HEK293 (cell line): ENCODE data around the gene CBS.

Source experiments
- CTCF ChIA-PET: fragments of 350-600 bp; formaldehyde crosslinking; extraction: SDS; loops from one replicate; lab custom pipeline; 2021; ENCODE audit warnings: antibody characterized with exemption; lab: Yijun Ruan, JAX
- POLR2A ChIA-PET: fragments of 300-600 bp; formaldehyde crosslinking; extraction: SDS; loops from one replicate; lab custom pipeline; 2020; ENCODE audit warnings: antibody characterized with exemption, inconsistent platforms; lab: Yijun Ruan, JAX
- H3K27ac ChIP-seq: fragments of 200-500 bp; sonication (Bioruptor generic); 2 replicates; pipeline ENCODE4 v1.5.1; 2014; ENCODE audit warnings: low read depth, low read length, control low read depth, inconsistent platforms; ENCODE audit errors: extremely low read depth
- H3K36me3 ChIP-seq, 2 experiments: fragments of 200-500 bp in 1 of 2; sonication (Bioruptor generic) in 1 of 2; 1 replicate in 1 of 2; 2 replicates in 1 of 2; pipeline ENCODE4 v1.5.1; 2014 to 2017; ENCODE audit warnings: inconsistent platforms in 2 of 2, low read length in 2 of 2; ENCODE audit not compliant: control insufficient read depth in 2 of 2, insufficient read depth in 1 of 2
- H3K4me1 ChIP-seq: fragments of 200-500 bp; sonication (Bioruptor generic); 2 replicates; pipeline ENCODE4 v1.5.1; 2014; ENCODE audit warnings: mild to moderate bottlenecking, low read length, inconsistent platforms; ENCODE audit not compliant: control insufficient read depth, insufficient read depth
- H3K4me3 ChIP-seq: 2 replicates; pipeline ENCODE4 v1.5.1; 2011; ENCODE audit warnings: low read depth, mild to moderate bottlenecking, control low read depth, low read length, moderate library complexity
- H3K9me3 ChIP-seq: fragments of 200-500 bp; sonication (Bioruptor generic); 2 replicates; pipeline ENCODE4 v1.5.1; 2014; ENCODE audit warnings: low read depth, low read length, inconsistent platforms; ENCODE audit not compliant: control insufficient read depth, insufficient read depth
- KLF1 ChIP-seq: fragments of 450-650 bp; formaldehyde crosslinking; IDR thresholded peaks from 2 replicates; pipeline ENCODE4 v1.5.1; 2016; ENCODE audit warnings: missing biosample characterization, missing genetic modification characterization
- ZBTB17 ChIP-seq: fragments of 450-650 bp; formaldehyde crosslinking; IDR thresholded peaks from 2 replicates; pipeline ENCODE4 v1.5.1; 2016; ENCODE audit warnings: missing biosample characterization, missing genetic modification characterization
- ZBTB8A ChIP-seq: fragments of 450-650 bp; formaldehyde crosslinking; IDR thresholded peaks from 2 replicates; pipeline ENCODE4 v1.5.1; 2016; ENCODE audit warnings: missing biosample characterization, missing genetic modification characterization
- ZNF140 ChIP-seq: fragments of 450-650 bp; formaldehyde crosslinking; IDR thresholded peaks from 2 replicates; pipeline ENCODE4 v1.5.1; 2016; ENCODE audit warnings: missing biosample characterization, missing genetic modification characterization
- ZNF157 ChIP-seq: fragments of 450-650 bp; formaldehyde crosslinking; IDR thresholded peaks from 2 replicates; pipeline ENCODE4 v1.5.1; 2016; ENCODE audit warnings: missing biosample characterization, missing genetic modification characterization
- ZNF274 ChIP-seq, 2 experiments: fragments of 200-500 bp in 1 of 2; fragments of 450-650 bp in 1 of 2; sonication (Bioruptor generic) in 1 of 2; formaldehyde crosslinking in 1 of 2; IDR thresholded peaks; 2 replicates each; pipeline versions ENCODE4 v1.5.1 to v1.6.1; 2014 to 2016; ENCODE audit warnings: borderline replicate concordance in 1 of 2, inconsistent platforms in 1 of 2, low read length in 1 of 2, missing biosample characterization in 1 of 2, missing genetic modification characterization in 1 of 2
- ZNF501 ChIP-seq: fragments of 450-650 bp; formaldehyde crosslinking; IDR thresholded peaks from 2 replicates; pipeline ENCODE4 v1.5.1; 2016; ENCODE audit warnings: missing biosample characterization, missing genetic modification characterization
- ZNF544 ChIP-seq: fragments of 450-650 bp; formaldehyde crosslinking; IDR thresholded peaks from 2 replicates; pipeline ENCODE4 v1.5.0; 2017; ENCODE audit warnings: missing biosample characterization, missing genetic modification characterization
- ZNF639 ChIP-seq: fragments of 450-650 bp; formaldehyde crosslinking; IDR thresholded peaks from 2 replicates; pipeline ENCODE4 v1.5.1; 2016; ENCODE audit warnings: missing biosample characterization, missing genetic modification characterization
- ZSCAN23 ChIP-seq: fragments of 450-650 bp; formaldehyde crosslinking; IDR thresholded peaks from 2 replicates; pipeline ENCODE4 v1.5.1; 2016; ENCODE audit warnings: missing biosample characterization, missing genetic modification characterization
- TF ChIP-seq, protein P1 (sequence below): fragments of 450-650 bp; formaldehyde crosslinking; IDR thresholded peaks from 2 replicates; pipeline ENCODE4 v1.5.1; 2016; ENCODE audit warnings: missing biosample characterization, missing genetic modification characterization
- TF ChIP-seq, protein P2 (sequence below): sonication (generic); formaldehyde crosslinking; IDR thresholded peaks from 2 replicates; pipeline ENCODE4 v1.8.1; 2022; ENCODE audit warnings: mild to moderate bottlenecking, moderate library complexity, missing genetic modification reagents

CBS gene

DNA sequence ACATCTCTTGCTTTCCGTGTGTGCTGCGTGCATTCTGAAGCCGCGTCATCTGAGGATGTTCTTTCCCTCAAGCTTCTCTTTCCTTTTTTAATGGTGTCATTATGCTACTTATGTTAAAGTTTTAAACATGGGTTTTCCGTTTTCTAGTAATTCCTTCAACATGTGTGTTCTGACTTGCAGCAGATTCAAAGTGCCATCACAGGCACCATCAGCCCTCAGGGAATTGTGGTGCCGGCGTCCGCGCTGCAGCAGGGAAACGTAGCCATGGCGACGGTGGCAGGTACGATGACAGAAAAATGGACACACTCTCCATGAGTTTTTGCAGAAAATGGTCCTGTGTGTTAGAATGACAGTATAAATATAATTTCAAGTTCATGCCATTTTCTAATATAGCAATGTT, 58.9 kb downstream of the CBS start (continued):
- TF ChIP-seq ZNF501 (tag by site-specific recombination): no peak
- TF ChIP-seq, protein P1, sequence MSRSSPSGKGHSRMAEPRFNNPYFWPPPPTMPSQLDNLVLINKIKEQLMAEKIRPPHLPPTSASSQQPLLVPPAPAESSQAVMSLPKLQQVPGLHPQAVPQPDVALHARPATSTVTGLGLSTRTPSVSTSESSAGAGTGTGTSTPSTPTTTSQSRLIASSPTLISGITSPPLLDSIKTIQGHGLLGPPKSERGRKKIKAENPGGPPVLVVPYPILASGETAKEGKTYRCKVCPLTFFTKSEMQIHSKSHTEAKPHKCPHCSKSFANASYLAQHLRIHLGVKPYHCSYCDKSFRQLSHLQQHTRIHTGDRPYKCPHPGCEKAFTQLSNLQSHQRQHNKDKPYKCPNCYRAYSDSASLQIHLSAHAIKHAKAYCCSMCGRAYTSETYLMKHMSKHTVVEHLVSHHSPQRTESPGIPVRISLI (tag by site-specific recombination): no peak
- no peak for TF ChIP-seq ZNF157
- no peak for TF ChIP-seq ZSCAN23 (tag by site-specific recombination)
- no peak for TF ChIP-seq ZNF639 (tag by site-specific recombination)

DNA sequence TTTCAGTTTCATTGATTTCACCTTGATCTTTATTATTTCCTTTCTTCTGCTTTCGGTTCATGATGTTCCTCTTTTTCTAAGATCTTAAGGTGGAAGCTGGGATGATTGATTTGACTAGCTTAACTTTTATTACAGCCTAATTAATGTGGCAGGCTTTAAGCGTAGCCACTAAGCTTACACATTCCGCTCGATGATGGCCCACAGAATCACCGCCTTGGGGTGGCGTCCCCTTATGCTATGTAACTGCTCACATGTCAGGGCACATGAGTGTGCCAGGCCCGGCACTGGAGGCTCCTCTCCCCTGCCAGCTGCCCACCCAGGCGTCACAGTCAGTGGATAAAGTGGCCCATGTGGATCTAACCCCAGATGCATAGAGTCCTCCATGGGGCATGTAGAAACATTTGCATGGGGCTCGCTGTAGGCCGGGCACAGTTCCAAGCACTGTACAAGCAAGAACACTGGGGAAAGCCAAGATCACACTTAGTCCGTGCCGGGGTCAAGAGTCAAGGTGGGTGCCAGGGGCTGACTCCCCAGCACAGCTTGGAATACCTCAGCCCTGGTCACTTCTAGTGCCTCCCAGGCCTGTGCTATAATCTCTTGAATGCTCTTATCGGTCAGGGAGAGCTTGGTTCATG, 59.6 kb downstream of the CBS start:
- TF ChIP-seq ZSCAN23 (tag by site-specific recombination): no peak
- peak; percentile 27; the same call in 1 of the 2 replicates for TF ChIP-seq ZNF140 (tag by site-specific recombination)
- TF ChIP-seq, all 188 proteins: peak for 1
- Histone ChIP-seq H3K4me1 (no peaks in the 10 kb centered on the region), H3K9me3 (no peaks in the 10 kb centered on the region), H3K36me3 (peaks cover 8 to 64% of the 10 kb centered on the region in 2 experiments), H3K27ac (no peak overlapping the region), H3K4me3 (no peak overlapping the region)
- ChIA-PET CTCF (interaction anchor here (0.7 kb wide), 1 partner anchor 11 kb away, joined by 3 read pairs; no protein-coding TSS in a partner anchor), POLR2A (no interaction called here)

DNA sequence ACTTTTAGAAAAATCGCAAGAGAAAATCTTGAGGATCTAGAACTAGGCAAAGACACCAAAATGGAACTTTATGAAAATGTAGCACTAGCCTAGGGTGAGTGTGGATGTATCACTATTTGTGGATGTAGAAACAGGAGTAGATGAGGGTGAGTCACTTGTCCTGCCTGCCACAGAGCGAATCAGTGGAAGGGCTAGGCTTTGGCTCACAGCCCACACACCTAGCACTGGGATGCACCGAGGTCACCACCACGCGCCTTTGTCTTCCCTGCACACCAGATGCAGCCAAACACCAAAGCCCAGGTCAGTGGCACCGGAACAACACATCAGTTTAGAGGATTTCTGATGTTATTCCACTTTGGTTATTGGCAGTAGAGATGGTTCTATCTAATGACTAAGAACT, 63.0 kb downstream of the CBS start:
- Histone ChIP-seq H3K4me1 (no peaks in the 10 kb centered on the region), H3K4me3 (no peak overlapping the region), H3K9me3 (no peaks in the 10 kb centered on the region), H3K27ac (no peak overlapping the region), H3K36me3 (peaks cover 24 to 65% of the 10 kb centered on the region in 2 experiments)
- TF ChIP-seq ZNF274 (IDR thresholded peaks at IDR 0.05; ENCODE audit: low read length) (no peak), ZNF274 (tag by site-specific recombination; IDR thresholded peaks at IDR 0.05; ENCODE audit: borderline replicate concordance) (no peak), ZBTB17 (tag by site-specific recombination) (peak; percentile 39; the same call in 1 of the 2 replicates)
- ChIA-PET POLR2A (no interaction called here), CTCF (interaction anchor here (1.1 kb wide), 1 partner anchor 14 kb away, joined by 3 read pairs; no protein-coding TSS in a partner anchor)

DNA sequence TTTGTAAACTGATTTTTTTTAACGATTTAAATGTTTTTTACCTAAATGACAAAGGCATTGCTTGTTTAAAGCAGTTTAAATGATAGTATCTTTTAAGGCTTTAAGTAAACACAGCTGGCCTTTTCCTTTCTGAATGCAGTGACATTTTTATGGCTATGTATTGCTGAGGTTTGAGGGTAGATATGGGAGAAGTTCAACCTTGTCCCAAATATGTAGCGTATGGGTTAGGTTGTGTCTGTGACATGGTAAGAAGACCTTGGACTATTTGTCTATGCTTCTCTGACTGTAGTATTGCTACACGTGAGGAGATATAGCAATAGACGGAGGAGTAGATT, 68.8 kb downstream of the CBS start:
- H3K27ac ChIP-seq: no peak overlapping the region
- CTCF ChIA-PET: interaction anchor here (0.6 kb wide), 1 partner anchor 789 kb away, joined by 4 read pairs; no protein-coding TSS in a partner anchor
- H3K36me3 ChIP-seq: peaks cover 16 to 41% of the 10 kb centered on the region in 2 experiments
- H3K4me3 ChIP-seq: no peak overlapping the region
- POLR2A ChIA-PET: no interaction called here
- no peak for TF ChIP-seq KLF1 (tag by site-specific recombination)
- no peak for TF ChIP-seq ZNF544 (tag by site-specific recombination)
- TF ChIP-seq, protein P2, sequence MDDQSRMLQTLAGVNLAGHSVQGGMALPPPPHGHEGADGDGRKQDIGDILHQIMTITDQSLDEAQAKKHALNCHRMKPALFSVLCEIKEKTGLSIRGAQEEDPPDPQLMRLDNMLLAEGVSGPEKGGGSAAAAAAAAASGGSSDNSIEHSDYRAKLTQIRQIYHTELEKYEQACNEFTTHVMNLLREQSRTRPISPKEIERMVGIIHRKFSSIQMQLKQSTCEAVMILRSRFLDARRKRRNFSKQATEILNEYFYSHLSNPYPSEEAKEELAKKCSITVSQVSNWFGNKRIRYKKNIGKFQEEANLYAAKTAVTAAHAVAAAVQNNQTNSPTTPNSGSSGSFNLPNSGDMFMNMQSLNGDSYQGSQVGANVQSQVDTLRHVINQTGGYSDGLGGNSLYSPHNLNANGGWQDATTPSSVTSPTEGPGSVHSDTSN: no peak
- no peak for TF ChIP-seq ZBTB8A (tag by site-specific recombination)
- TF ChIP-seq, all 188 proteins: peak for 0
- Histone ChIP-seq H3K4me1 (0 out of 2 replicates have a peak, but pooled peaks cover 2% of the 10 kb centered on the region), H3K9me3 (no peaks in the 10 kb centered on the region)
